OCI-M2 (cell line): ENCODE measurements around the gene TRDMT1.
"Not testable (repeated sequence)": the region's sequence is repeated elsewhere in the genome, so short reads cannot be mapped to it uniquely, and the experiment has no call there.

ENCODE experiments used
- DNase-seq: peaks from one replicate; lab custom pipeline; 2025; ENCODE audit not compliant: unreplicated experiment; lab: John Stamatoyannopoulos, UW

TRDMT1 gene

DNA sequence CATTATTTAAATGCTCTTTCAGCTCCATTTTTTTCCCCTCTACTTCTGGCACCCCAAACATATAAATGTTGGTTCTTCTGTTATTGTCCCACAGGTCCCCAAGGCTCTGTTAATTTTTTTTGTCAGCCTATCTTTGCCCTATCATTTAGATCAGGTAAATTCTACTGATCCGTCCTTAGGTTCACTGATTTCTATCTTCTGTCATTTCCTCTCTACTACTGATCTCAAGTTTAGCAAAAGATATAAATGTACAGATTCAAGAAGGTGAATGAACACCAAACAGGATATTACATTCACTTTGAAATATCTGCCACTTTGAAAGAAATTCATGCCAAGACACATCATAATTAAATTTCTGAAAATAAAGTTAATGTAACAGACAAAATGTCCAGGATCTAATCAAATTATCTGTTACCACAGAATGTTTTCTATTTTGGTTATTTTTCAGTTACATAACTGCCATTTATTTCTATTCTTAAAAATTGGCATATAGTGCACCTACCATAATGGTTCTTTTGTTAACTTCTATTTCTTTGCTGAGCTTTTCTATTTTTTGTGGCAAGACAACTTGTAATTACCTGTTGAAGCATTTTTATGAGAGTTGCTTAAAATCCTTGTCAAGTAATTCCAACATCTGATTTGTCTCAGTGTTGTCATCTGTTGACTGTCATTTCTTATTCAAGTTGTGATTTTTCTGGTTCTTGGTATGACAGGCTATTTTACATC lies 59.8 kb downstream of the TRDMT1 start:
- no peak for DNase-seq

DNA sequence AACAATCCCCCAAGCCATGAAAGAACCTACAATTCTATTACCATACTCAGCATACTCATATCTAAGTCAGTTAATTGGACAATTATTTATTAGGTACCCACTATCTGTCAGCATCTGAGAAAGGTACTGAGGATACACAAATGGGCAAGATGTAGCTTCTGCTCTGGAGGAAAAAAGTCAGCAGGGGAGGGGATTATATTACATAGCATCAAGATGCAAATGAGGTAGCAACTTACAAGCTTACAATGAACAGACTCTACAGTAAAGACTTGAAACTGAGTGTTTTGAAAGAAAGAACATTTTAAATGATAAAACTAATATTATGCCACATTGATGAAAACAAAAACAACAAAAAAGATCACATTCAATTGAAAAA lies 61.1 kb downstream of the TRDMT1 start:
- no peak for DNase-seq

DNA sequence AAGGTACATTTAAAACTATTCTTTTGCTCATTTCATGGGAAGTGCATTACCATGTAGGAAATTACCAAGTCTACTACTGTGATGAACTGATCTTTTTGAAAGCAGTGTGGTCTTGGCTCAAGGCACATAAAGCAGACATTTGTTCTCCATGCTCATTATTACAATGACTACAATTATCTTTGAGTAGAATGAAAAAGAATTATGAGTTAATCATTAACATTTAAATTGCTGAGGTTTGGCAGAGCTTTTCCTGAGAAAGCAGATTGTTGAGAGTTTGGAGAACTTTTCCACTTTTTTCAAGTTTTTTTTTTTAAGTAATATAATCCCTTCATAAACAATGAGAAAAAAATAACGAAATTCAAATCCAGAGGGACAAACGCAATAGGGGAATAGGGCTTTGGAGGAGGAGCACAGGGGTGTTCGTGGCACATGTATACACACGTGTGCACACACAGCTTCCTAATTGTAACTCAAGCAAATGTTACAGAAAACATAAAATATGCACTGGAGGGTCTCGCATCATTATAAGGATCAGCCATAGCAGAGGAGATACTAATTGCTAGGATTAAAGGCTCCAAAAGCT lies 62.9 kb downstream of the TRDMT1 start:
- DNase-seq = no peak

DNA sequence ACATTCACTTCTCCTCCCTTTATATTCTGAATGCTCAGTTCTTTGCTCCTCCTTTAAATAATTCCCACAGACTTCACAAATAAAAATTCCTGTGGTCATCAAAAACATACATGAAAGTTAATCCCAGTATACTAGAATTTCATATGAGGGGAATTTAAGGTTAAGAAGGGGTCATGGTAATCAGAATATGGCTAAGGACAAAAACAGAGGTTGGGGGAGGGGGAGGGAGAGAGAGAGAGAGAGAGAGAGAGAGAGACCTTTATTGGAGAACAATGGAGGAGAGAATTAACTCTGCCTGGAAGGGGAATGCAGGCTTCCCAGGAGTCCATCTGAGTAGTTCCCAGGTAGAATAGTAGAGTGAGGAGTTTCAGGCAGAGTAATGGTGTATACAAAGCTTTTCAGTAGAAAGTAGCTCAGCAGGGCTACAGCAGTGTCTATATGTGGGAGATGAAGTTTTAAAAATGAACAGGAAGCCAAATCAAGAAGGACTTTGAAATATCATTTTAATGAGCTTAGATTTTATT lies 66.7 kb downstream of the TRDMT1 start:
- DNase-seq = no peak

DNA sequence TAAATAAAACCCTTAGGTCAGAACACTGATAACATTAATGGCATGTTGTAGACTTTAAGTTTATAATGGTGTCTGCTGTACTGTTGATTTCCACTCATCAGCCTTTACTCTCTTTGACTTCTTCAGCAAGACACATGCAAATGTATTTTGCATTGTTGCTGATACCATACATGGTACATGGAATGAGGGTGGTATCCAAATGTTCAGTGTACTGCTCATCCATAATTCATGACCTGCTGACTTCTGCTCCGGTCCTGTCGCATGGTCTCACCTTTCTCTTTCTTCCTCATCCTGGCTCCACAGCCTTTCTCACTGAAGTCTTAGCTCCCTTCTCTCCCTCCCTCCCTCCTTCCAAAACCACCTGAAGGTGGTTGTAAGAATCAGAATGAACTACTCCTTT lies 67.2 kb downstream of the TRDMT1 start:
- DNase-seq = no peak

DNA sequence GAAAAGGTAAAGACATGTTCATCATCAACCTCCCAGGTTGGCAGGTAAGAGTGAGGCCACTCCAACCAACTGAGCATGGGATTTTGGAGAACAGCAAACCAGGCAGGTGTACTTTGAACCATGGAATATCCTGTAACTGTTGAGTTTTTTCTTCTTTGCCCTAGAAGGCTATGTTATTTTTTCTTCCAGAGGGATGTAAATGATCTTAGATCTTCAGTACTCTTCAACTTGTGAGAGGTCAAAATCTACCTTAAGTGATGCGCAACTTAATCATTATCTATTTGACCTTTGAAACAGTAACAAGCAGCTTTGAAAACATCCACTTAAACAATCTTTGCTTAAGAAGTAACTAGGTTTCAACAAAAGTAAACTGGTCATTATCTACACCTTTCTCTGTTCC lies 71.7 kb downstream of the TRDMT1 start, which contains the start of gene CUBN:
Gene CUBN, minus strand, starts transcription at position 71 of the 400 bp plus-strand sequence. Its CDS starts 46 bp downstream, at position 25.
- no peak for DNase-seq

DNA sequence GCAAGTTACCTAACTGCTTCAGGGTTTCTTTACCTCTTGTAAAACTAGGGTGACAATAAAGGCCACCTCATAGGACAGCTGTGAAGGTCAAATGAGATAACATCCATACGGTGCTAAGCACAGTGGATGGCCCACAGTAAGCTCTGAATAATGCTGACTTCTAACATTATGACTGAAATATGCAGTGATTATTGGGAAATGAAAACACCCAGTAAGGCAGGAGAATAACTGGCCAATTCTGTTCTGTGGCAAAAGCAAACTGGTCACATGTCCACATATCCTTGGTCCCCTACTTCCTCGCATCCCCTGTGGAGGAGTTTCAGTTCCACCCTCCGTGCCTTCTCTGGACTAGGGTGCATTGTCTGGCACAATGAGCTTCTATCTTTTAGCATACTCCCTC lies 73.2 kb downstream of the TRDMT1 start:
- no peak for DNase-seq

DNA sequence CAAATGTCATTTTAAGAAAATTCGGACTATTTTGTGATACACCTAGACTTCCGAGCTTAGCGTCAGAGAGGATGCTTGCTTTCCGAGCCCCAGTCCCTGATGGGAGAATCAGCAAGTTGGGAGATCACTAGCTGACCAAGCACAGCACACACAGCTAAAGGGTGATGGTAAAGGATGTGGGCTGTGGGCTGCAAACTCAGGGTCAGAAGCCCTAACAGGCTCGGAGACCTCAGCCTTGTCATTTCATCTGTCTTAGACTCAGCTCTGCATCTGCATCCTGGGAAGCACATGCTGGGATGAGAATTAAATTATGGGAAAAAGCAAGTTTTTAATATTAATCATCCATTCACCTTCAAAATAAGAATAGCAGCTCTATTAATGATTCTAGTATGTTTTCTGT lies 75.1 kb downstream of the TRDMT1 start:
- no peak for DNase-seq

DNA sequence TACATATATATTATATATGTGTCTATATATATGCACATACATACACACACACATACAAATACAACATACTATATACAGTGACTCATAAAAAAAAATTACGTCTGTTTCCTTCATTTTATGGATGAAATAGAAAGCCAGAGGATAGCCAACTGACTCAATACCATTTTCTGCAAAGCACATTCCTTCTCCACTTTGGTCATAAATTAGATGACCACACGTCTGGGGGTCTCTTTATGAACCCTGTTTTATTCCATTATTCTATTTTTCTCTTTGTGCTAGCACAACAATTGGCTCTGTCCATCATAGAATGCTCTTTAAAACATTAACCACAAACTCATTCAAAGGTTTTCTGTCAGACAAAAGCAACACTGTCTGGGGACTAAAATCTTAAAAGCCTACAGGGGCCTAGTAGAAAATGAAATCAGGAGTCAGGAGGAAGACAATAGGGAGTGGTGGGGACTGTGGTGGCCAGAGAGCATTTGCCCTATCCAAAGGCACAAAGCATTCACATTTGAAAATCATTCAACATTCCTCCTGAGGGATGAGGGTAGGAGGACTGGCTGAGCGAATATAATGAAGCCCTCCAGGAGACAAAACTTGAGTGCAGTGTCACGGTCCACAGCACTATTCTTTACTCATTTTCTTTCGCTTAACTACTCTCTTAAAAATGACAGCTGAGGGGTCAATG lies 76.1 kb downstream of the TRDMT1 start:
- DNase-seq = no peak

DNA sequence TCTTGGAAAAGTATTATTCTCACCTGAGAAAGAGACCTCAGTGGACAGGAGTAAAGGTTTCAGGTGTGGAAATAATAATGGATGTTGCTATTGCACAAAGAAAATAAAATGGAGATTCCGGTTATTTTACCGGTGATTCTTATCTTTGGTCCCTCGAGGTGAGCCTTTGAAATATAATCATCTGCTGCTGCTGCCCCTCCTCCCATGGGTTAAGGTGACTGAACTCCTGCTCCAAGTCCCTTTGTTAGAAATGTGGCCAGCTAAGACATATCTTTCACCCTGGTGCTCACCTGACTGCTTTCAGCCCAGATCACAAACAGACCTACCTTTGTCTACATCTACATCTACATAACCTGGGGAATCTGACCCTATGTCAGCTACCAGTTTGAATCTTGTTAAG lies 77.5 kb downstream of the TRDMT1 start:
- DNase-seq = no peak

DNA sequence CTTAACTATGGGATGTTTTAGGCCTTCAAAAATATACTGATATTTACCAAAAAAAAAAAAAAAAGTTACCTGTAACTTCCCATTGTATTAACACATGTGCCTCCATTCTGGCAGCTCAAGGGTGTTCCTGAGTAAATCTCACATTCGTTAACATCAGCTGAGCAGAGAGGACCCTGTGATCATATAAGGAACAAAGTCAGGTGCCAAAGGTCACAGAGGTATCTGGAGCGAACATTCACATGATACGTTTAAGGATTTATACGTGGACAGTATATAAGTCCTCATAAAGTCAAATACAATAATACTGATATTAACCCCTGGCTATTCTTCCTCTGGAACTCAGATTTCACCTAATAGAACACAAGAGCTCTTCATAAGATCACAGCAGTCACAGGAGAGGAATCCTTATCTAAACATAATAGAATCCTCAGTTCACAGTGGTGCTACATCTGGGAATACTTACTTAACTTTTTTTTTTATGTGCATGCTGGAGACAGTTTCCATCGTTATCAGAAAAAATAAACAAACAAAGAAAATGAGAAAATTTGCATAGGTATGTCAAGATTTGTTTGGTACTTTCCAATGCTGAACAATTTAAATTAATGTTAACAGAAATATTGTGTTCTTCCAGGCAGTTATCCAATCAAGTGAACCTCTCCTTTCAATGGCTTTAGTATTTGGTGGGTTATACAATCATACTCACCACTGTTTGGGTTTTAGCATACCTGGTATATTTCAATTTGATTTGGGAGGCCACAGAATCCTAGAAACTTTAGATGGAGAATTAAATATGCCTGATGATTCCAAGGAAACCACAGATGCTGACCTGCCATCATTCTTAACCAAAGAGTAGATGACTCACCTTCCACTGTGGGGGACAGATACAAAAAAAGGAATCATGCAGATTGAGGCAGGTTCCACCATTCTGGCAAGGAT lies 78.5 kb downstream of the TRDMT1 start:
- DNase-seq = no peak

DNA sequence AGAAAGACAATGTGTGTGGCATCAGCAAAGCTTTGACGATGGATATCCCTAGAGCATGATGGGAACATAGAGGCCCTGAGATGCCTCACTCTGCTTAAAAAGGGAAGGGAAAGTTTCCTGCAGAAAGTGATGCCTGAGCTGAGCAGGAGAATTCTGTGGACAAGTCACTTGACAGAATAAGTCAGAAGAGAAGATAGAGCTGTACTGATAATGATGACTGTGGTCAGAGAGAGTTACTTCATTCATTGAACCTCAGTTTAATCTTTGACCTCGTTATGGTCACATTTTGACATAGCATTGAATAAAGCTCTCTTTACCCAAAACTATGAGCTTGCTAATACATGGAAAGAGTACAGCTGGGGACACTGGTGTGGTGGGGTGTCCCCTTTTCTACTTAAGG lies 79.4 kb downstream of the TRDMT1 start:
- DNase-seq = no peak

DNA sequence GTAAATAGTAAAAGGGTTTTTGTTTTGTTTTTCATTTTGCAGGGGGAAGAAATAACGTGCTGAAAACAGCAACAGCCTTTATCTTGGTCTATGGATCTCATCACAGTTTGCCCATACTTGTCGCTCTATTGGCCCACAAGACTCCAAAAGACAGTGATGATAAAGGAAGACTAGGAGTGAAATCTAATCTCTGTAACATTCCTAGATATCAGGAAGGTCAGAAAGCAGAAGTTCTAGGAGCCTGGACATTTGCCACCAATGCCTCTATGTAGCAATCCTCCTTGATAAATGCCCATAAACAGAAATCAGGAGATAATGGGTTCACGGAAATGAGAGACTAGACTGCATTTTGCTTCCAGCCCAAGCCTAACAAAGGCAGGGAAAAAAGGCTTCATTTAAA lies 80.8 kb downstream of the TRDMT1 start:
- DNase-seq = no peak

DNA sequence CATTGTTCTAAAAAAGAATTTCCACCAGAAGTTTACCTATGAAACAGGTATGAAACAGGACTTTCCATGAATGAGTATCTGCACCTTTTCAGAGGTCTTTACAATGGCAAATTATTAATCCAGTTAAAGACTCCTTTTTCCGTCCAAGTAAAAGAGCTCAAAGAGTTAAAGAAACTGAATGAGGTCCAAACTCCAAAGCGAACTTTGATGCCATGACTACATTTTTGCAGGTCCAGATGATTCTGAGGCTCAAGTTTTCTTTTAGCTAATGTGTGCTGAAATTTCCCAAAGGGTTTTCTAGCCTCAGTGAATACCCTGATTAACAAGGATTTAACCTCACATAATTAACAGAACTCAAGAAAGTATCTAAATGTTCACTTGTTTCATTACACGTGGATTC lies 81.6 kb downstream of the TRDMT1 start:
- DNase-seq = no peak

DNA sequence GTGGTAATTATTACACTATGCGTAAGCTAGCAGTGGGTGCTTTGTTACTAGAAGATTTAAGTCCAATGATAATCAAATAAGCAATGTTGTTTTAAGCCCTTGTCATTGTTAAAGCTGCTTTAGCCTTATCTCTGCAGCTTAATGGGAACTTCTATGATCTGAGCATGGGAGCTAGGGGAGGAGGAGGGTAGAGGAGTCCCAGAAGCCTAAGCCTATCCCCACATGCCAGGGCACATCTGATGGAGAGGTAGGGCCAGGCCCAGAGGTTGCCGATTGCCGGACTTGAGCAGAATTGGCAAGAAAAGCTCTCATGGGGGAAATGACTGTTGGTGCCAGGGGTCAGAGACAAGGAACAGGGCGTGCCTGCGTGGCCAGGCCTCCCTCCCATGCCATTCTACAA lies 85.3 kb downstream of the TRDMT1 start:
- DNase-seq = no peak

DNA sequence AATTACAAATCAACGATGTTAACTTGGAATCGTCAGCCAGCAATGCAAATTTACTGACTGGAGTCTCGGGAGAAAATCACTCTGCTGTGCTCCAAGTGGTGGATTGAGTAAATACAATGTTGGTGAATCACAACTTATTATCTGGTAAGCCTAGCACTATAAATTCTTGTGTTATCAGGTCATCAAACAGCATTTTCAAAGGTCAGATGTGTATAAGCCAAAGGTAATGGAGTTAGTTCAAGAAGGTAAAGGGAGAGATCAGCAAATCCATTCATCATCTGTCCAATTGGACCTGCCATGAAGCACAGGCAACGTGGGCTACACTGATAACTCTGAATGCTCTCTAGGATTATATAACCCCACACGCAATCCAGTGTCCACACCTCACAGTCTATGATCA lies 85.8 kb downstream of the TRDMT1 start:
- DNase-seq = no peak

DNA sequence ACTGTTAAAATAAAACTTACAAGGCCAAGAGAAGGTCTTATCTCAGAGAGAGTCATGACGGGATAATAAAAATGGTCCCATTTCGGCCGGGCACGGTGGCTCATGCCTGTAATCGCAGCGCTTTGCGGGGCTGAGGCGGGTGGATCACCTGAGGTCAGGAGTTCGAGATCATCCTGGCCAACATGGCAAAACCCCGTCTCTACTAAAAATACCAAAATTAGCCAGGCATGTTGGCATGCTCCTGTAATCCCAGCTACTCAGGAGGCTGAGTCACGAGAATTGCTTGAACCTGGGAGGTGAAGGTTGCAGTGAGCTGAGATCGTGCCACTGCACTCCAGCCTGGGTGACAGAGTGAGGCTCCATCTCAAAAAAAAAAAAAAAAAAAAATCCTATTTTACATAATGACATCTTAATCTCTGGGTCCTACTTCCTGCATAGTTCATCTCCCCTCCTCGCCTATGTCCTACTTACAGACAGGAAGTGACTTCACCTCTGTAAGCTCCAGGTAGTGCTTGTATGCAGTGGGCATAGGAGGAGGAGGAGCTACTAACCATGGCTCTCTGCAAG lies 86.5 kb downstream of the TRDMT1 start:
- DNase-seq = not testable (repeated sequence)

DNA sequence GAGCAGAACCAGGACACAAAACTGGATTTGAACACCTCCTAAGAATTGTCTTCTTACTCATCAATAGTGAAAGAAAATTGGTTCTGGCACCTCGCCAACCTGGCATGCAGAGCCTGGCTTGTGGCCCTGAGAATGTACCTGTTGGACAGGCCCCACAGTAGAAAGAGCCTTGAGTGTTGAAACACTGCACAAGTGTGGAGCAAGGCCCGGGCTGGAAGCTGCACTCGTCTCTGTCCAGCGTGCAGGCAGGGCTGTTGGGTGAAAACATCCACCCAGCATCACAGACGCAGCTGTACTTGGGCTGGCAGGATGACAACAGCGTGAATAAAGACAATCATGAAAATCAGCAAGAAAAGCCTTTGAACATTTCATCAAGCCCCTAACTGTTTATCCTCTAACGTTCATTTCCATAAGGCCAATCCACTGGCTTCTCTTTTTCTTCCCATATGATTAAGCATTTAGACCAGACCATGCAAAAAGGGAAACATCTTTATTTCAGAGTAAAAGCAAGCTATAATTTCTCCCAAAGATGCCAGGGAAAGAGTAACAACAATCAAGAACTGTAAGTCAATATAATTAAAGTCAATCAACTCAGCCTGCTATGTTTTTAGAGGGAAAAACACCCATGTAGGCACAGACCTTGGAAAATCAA lies 87.5 kb downstream of the TRDMT1 start:
- no peak for DNase-seq

DNA sequence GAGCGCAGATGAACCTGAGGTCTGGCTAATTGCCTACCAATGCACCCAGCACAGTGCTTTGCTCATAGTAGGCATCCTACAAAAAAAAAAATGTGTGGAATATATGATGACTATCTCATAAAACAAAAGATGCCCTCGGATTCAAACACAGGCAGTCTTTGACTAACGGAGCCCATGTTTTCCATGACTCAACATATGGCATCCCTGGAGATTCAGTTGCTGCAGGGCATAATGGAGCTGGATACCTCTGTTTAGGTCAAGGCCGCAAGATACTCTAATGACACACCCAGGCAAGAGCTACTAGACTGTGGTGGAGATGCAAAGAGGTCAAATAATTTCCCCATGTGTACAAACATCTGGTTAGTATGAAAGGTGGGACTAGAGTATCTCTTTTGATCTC lies 88.1 kb downstream of the TRDMT1 start:
- no peak for DNase-seq

DNA sequence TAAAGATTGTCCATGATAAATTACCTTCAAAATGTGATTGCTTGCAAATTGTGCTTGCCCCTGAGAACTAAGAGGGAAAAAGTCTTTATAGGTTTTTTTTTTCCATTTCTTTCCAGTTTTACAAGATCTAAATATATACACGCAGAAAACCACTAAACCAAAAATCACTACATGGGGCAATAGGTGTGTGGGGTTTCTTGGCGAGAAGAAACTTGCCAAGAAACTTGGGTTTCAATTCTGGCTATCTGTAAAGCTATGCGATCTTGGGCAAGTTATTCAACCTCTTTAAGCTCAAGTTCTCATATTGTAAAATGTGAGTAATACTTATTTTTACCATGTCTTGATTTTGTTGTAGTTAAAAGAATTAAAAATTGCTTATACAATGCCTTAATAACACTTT lies 88.9 kb downstream of the TRDMT1 start:
- DNase-seq = no peak
